Upper lobe of right lung (tissue), 1 donor: ENCODE results near the gene RRP15. TPM values are rescaled to one million over a fixed set of nuclear protein-coding genes. Genes with fewer than 3 reads are reported as not detected.

Experiments
- ATAC-seq: fragments of 200-7000 bp; cut with Tn5 transposase; one replicate; pipeline ENCODE4 v1.9.1; 2020; ENCODE audit warnings: mild to moderate bottlenecking, moderate library complexity
- DNase-seq: peaks from one replicate; pipeline ENCODE4 v3.0.0-alpha.2; 2020
- H3K27ac ChIP-seq: fragments of 200-600 bp; one replicate; pipeline ENCODE4 v1.8.0; 2022
- H3K27me3 ChIP-seq: fragments of 200-600 bp; one replicate; pipeline ENCODE4 v1.8.0; 2022; ENCODE audit warnings: mild to moderate bottlenecking
- H3K36me3 ChIP-seq: fragments of 200-600 bp; one replicate; pipeline ENCODE4 v1.8.0; 2022
- H3K4me1 ChIP-seq: fragments of 200-600 bp; one replicate; pipeline ENCODE4 v1.8.0; 2022
- H3K4me3 ChIP-seq: fragments of 200-600 bp; one replicate; pipeline ENCODE4 v1.8.0; 2022; ENCODE audit warnings: mild to moderate bottlenecking
- H3K9me3 ChIP-seq: fragments of 200-600 bp; one replicate; pipeline ENCODE4 v1.8.0; 2022
- intact Hi-C: fragments of 100-400 bp; cut with DNase I; formaldehyde crosslinking; loops from one replicate; pipeline ENCODE4 v1.11.0; 2022
- total RNA-seq: library from RNA; stranded (reverse); fragmentation: NEBNext Ultra II Directional; extraction: Animal tissue kit (Norgen Biotek cat#: 25700); gene quantifications from one replicate; pipeline ENCODE4 v1.2.1, GENCODE V29; 2021
- TF ChIP-seq, protein P1 (sequence below): fragments of 200-600 bp; IDR thresholded peaks from one replicate; pipeline ENCODE4 v1.8.0; 2022; ENCODE audit warnings: antibody characterized with exemption
- donor health status: DM: no; HTN: yes; CAD: no; lungs with severe emphysema.

Gene RRP15
- total RNA-seq, 1 donor from 2014 or later: 16.9 TPM

DNA sequence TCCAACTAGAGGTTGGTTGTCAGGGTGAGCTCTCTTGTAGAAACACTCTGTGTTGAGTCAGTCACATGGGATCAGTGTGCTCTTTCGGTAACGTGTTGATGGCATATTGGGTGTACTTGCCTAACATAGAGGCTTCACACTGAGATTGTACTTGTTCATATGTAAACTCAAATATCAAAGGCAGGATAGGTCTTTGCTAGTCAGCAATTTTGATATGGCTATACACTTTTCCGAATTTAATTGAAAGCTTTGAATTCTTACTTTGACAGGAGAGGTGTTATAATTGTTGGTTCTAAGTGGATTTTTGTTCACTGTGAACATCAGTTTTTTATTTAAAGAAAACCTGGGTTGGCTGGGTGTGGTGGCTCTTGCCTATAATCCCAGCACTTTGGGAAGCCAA is 43.7 kb downstream of the RRP15 start:
- Histone ChIP-seq H3K27ac (no peak overlapping the region), H3K4me1 (no peaks in the 10 kb centered on the region), H3K4me3 (no peak overlapping the region), H3K36me3 (peaks cover 2% of the 10 kb centered on the region), H3K9me3 (no peaks in the 10 kb centered on the region), H3K27me3 (no peaks in the 10 kb centered on the region)
- intact Hi-C loops: loop anchor here (10.0 kb wide), 1 partner anchor 1486 kb away; no protein-coding TSS in a partner anchor
- TF ChIP-seq, protein P1, sequence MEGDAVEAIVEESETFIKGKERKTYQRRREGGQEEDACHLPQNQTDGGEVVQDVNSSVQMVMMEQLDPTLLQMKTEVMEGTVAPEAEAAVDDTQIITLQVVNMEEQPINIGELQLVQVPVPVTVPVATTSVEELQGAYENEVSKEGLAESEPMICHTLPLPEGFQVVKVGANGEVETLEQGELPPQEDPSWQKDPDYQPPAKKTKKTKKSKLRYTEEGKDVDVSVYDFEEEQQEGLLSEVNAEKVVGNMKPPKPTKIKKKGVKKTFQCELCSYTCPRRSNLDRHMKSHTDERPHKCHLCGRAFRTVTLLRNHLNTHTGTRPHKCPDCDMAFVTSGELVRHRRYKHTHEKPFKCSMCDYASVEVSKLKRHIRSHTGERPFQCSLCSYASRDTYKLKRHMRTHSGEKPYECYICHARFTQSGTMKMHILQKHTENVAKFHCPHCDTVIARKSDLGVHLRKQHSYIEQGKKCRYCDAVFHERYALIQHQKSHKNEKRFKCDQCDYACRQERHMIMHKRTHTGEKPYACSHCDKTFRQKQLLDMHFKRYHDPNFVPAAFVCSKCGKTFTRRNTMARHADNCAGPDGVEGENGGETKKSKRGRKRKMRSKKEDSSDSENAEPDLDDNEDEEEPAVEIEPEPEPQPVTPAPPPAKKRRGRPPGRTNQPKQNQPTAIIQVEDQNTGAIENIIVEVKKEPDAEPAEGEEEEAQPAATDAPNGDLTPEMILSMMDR: no peak
- DNase-seq: no peak
- ATAC-seq: no peak

DNA sequence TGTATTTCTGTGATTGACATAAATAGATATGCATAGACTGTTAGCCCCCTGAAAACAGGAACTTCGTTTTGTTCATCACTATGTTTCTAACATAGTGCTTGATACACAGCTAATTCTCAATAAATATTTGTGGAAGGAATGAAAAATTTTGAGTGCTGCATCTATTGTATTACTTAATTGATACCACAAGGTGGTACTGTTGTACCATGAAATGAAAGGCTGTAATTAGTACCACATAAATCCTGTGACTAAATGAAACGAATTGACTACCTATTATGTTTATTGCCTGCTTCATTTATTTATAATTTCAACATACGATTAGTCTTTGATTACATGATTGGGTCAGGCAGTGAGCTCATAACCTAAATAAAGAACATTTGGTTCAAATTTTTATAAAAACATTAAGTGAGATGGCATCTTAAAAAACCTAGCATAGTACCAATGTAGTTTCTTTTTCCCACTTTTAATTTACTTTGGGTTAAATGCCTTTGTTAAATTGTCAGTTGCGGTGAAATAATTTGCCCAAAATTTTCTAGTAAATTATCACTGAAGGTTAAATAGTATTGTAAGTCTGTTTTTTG is 45.0 kb downstream of the RRP15 start:
- no peak overlapping the region for H3K4me3 ChIP-seq
- H3K9me3 ChIP-seq: no peaks in the 10 kb centered on the region
- ATAC-seq: peak; percentile 64
- H3K4me1 ChIP-seq: no peaks in the 10 kb centered on the region
- H3K27ac ChIP-seq: no peak overlapping the region
- TF ChIP-seq, protein P1: peak; percentile 74
- intact Hi-C loops: loop anchor here (10.0 kb wide), 1 partner anchor 855 kb away; no protein-coding TSS in a partner anchor
- no peak for DNase-seq
- H3K27me3 ChIP-seq: no peaks in the 10 kb centered on the region
- no peaks in the 10 kb centered on the region for H3K36me3 ChIP-seq

GRCh38 chr1:218332416-218332815 is 47.3 kb downstream of the RRP15 start:
- H3K9me3 ChIP-seq: no peaks in the 10 kb centered on the region
- TF ChIP-seq, protein P1: no peak
- H3K36me3 ChIP-seq: no peaks in the 10 kb centered on the region
- no peak for ATAC-seq
- H3K4me1 ChIP-seq: no peaks in the 10 kb centered on the region
- no peak overlapping the region for H3K27ac ChIP-seq
- intact Hi-C loops: loop anchor here (10.0 kb wide), 1 partner anchor 852 kb away; no protein-coding TSS in a partner anchor
- DNase-seq: no peak
- no peaks in the 10 kb centered on the region for H3K27me3 ChIP-seq
- no peak overlapping the region for H3K4me3 ChIP-seq

DNA sequence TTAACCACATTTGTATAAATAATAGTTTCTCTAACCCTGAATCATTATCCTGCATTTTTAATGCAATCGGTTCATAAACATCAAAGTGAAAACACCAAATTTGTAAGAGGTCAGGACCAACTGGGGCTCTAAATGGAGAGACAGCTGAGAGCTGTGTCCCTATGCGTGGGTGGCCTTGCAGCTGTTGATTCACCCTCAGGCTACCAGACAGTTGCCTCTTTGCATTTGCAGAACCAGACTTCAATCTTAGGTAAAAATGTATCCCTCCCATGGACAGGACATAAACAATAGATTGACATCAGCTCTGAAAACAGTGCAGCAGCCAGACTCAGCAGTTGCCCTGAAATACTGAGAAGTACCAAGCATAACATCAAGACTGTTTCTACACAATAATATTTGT is 51.2 kb downstream of the RRP15 start:
- Histone ChIP-seq H3K27me3 (no peaks in the 10 kb centered on the region), H3K9me3 (no peaks in the 10 kb centered on the region), H3K27ac (no peak overlapping the region), H3K4me3 (no peak overlapping the region), H3K36me3 (no peaks in the 10 kb centered on the region), H3K4me1 (no peaks in the 10 kb centered on the region)
- DNase-seq (no peak), ATAC-seq (no peak)
- TF ChIP-seq, protein P1: no peak
- intact Hi-C loops: loop anchor here (10.0 kb wide), 1 partner anchor 848 kb away; no protein-coding TSS in a partner anchor

DNA sequence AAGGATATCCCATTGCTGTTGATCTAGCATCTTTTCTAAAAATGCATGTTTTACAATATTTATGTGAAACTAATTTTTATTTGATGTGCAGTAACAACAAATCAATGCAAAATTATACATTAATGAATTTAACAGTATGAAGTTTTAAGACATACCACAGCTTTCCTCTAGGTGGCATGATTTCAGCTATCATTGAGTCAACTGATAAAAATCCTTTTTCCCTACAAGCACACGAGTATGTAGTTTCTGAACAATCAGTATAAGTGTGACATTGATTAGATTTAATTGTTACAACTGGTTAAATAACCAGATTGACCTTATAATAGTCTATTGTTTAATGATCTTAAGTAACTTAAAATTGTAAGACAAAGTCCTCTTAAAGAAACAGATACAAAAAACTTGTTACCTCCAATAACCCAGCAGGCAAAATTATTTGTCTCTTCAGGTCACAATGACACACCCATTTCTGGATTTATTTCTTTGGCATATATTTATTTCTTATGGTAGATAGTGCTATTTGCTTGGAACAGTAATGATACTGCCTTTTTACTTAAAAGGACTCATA is 54.3 kb downstream of the RRP15 start:
- intact Hi-C loops: loop anchor here (10.0 kb wide), 1 partner anchor 845 kb away; no protein-coding TSS in a partner anchor
- no peak for DNase-seq
- peak; percentile 41 for ATAC-seq
- TF ChIP-seq, protein P1: peak; percentile 79
- Histone ChIP-seq H3K27me3 (no peaks in the 10 kb centered on the region), H3K4me3 (no peak overlapping the region), H3K9me3 (no peaks in the 10 kb centered on the region), H3K27ac (no peak overlapping the region), H3K36me3 (no peaks in the 10 kb centered on the region), H3K4me1 (no peaks in the 10 kb centered on the region)
